ENCODE data around the gene TMEM89.

The TMEM89 gene, protein sequence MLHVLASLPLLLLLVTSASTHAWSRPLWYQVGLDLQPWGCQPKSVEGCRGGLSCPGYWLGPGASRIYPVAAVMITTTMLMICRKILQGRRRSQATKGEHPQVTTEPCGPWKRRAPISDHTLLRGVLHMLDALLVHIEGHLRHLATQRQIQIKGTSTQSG

DNA sequence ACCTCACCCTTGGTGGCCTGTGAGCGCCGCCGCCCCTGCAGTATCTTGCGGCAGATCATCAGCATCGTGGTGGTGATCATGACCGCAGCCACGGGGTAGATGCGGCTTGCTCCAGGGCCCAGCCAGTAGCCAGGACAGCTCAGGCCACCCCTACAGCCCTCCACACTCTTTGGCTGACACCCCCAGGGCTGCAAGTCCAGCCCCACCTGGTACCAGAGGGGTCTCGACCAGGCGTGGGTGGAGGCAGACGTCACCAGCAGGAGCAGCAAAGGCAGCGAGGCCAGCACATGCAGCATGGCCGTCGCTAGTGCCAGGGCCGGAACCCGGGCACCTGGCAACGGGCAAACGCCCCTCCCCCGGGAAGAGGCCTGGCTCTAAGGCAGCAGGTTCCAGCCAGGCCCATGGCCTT, at the start of gene TMEM89:
TMEM89 (minus strand) TSS at position 309 of the 409 bp plus-strand sequence; CDS start at position 296, 13 bp downstream.
- H3K9me3 Mint-ChIP-seq, result peaks cover 17% of the 10 kb centered on the region
- peaks cover 13% of the 10 kb centered on the region for H3K36me3 Mint-ChIP-seq (ENCODE audit: low read depth)
- no peaks in the 10 kb centered on the region for H3K4me1 Mint-ChIP-seq
- no peak for ATAC-seq
- H3K4me3 Mint-ChIP-seq, result no peak within 1 kb of the TSS
- H3K27ac Mint-ChIP-seq, result no peak within 1 kb of the TSS
- no peak for DNase-seq
- no peaks in the 10 kb centered on the region for H3K27me3 Mint-ChIP-seq

DNA sequence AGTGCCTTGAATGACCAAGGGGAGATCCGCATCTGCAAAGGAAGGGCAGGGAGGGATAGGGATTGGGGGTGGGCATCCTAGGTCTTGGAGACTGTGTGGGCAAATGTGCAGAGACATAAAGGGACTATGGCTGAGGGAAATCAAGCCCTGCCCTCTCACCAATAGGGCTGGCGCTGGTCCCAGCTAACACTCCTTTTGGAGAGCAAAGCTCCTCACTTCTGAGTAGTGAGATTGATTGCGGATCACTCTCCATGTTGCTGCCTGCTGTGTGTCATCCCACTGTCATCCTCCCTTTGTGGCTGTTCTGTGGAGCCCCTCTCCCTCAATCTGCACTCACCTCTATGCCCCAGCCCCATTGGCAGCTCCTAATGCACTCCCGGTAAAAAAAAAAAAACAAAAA, 43.4 kb upstream of the TMEM89 start:
- ATAC-seq, result no peak
- Mint-ChIP-seq H3K9me3 (no peaks in the 10 kb centered on the region), H3K36me3 (ENCODE audit: low read depth) (peaks cover 9% of the 10 kb centered on the region), H3K4me1 (peaks cover 18% of the 10 kb centered on the region), H3K27me3 (peaks cover 22% of the 10 kb centered on the region), H3K27ac (no peak overlapping the region), H3K4me3 (no peak overlapping the region)
- no peak for DNase-seq

DNA sequence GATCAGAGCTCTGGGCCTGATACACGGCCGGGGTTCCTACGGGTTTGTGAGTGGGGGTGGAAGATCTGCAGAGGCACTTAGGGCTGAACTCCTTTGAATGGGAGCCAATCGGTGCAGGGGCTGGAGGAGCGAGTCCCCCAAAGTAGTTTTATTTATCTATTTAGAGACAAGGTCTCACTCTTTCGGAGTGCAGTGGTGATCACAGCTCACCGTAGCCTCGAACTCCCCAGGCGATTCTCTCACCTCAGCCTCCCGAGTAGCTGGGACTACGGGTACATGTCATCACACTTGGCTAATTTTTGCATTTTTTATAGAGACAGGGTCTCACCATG, 42.7 kb upstream of the TMEM89 start:
- H3K27ac Mint-ChIP-seq, result peak overlapping the region; percentile 83

DNA sequence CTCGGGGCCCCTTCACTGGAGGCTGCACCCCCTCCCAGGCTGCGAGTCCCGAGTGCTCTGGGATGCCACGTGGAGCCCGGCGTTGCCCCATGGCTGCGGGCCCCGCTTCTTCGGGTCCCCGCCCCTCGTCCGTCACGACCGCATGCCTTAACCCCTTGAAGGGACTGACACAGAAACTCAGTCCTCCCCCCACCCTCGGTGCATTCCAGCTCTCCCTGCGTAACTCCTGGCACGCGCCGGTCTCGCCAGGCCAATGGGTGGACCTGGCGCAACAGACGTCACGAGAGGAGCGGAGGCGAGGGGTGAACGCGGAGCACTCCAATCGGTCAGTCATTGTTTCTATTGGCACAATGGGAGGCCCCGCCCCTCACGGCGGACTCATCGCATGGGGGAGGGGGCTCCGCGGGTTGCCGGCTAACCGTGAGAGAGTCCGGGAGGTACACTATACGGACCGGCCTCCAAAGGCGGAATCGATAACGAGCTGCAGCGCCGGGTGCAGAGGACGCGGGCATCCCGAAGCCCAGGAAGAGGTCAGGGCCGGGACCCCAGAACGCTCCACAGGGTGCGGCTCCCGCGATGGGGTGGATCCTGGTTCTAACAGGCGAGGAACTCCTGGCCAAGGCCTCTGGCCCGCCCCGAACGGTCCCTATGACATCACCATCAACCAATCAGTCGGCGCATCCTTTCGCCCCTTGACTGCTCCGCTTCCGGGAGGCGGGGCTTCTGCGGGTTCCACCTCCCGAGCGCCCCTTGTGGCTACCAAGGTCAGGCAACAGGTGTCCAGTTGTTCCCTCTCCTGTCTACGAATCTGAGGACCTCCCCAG, 42.1 kb upstream of the TMEM89 start:
- Mint-ChIP-seq H3K4me3 (peak overlapping the region; percentile 85), H3K9me3 (no peaks in the 10 kb centered on the region), H3K4me1 (peaks cover 18% of the 10 kb centered on the region), H3K27me3 (peaks cover 30% of the 10 kb centered on the region), H3K36me3 (ENCODE audit: low read depth) (peaks cover 7% of the 10 kb centered on the region), H3K27ac (peak overlapping the region; percentile 83)
- peak; percentile 95 for DNase-seq
- ATAC-seq, result peak; percentile 92

More for the DNA sequence above, 42.7 kb upstream of the TMEM89 start:
- Mint-ChIP-seq H3K4me3 (peak overlapping the region; percentile 85), H3K27me3 (peaks cover 25% of the 10 kb centered on the region), H3K36me3 (ENCODE audit: low read depth) (peaks cover 7% of the 10 kb centered on the region), H3K4me1 (peaks cover 18% of the 10 kb centered on the region), H3K9me3 (no peaks in the 10 kb centered on the region)
- no peak for ATAC-seq
- no peak for DNase-seq

DNA sequence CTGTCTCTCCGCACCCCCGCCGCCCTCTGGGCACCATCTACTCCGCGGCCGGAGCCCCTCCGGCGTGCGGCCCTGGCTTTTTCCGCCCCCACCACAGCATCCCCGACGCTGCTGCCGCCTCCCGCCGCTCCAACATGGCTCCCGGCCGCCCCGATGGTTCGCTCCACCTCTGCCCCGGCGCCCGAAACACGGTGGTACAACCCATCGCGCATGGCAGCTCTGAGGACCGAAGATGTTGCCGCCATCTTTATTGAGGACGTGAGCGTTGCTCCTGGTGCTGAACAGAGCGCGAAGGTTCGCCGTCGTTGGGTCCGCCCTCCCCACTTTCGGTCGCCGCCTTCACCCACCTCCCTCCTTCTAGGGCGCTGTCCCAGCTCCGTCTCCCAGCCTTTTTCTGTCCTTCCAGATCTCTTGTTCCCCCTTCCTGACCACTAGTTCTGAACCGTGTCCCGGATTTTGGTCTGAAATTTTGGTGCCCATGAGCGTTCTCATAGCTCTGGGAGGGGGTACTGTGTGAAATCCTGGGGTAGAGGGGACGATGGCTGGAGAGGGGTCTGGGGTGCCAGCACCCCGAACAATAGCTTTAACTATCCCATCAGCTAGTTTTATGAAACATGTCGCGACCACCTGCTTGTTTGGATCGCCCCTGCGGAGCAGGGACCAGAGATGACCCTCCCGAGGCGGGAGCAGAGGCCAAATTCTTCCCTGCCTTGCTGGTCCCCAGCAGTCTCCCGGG, 41.4 kb upstream of the TMEM89 start, which contains the start of gene CELSR3:
CELSR3 (minus strand) TSS at position 134 of the 736 bp plus-strand sequence. CDS start 252 bp downstream, outside the sequence.
- DNase-seq, result peak; percentile 68
- Mint-ChIP-seq H3K27me3 (peaks cover 30% of the 10 kb centered on the region), H3K4me1 (peaks cover 18% of the 10 kb centered on the region), H3K4me3 (peak within 1 kb of the TSS; percentile 85), H3K36me3 (ENCODE audit: low read depth) (peaks cover 3% of the 10 kb centered on the region), H3K27ac (peak within 1 kb of the TSS; percentile 83), H3K9me3 (no peaks in the 10 kb centered on the region)
- ATAC-seq, result peak; percentile 29

DNA sequence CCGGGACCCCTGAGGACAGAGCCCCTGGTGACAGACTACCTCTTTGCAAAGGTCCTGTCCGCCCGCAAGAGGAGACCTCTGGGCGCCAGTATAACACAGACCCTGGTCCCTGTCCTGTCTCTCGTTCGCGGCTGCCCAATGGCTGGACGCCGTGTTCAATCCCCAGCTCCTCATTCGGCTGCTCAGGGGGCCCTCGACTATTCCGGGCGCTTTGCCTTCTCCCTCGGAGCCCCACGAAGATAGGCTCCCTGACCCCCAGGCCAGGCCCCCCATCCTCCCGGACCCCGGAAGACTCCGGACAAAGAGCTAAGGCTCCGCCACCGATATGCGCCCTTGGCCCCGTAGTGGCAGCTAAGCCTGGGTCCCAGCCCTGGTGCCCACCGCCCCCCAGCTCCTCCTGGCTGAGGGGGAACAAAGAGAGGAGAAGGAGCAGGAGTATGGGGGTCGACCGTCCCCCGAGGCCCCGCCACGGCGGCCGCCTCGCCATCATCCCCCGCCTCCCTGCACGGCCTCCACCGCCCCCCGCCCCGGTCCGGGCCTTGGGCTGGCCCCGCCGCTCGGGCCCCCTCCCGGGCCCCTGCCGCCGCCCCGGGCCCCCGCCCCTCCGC, 40.7 kb upstream of the TMEM89 start:
- peaks cover 30% of the 10 kb centered on the region for H3K27me3 Mint-ChIP-seq
- H3K27ac Mint-ChIP-seq, result no peak overlapping the region
- ATAC-seq (no peak), DNase-seq (no peak)
- no peaks in the 10 kb centered on the region for H3K9me3 Mint-ChIP-seq
- H3K4me3 Mint-ChIP-seq, result peak overlapping the region; percentile 54
- peaks cover 3% of the 10 kb centered on the region for H3K36me3 Mint-ChIP-seq (ENCODE audit: low read depth)
- peaks cover 23% of the 10 kb centered on the region for H3K4me1 Mint-ChIP-seq

DNA sequence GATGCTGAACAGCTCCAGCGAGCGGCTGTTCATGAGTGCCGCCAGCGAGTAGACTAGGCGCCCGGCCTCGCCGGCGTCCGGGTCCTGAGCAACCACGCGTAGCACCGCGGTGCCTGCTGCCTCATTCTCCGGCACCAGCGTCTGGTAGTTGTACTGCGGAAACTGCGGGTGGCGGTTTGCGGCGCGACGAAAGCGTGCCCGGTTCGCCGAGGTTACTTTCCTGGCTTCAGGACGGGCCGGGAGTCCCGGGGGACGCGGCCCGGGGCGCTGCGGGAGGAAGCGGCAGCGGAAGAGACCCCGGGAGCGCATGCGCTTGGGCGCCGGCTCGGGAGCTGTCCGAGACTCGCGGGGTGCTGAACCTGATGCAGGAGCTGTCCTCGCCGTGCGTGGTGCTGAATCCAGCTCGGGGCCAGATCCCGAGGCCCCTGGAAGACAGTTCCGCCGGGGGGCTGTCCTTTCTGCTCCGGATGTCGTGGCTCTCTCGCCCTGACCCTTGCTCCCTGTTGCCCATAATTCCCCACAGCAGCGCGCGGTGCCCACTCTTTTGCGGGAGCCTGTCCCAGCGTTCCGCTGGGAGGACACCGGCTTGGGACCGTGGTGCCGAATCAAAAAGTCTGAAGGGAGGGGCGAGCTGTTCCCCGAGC, 40.1 kb upstream of the TMEM89 start:
- Mint-ChIP-seq H3K36me3 (ENCODE audit: low read depth) (peaks cover 3% of the 10 kb centered on the region), H3K9me3 (no peaks in the 10 kb centered on the region), H3K27me3 (peaks cover 30% of the 10 kb centered on the region), H3K4me1 (peaks cover 28% of the 10 kb centered on the region), H3K27ac (no peak overlapping the region), H3K4me3 (peak overlapping the region; percentile 54)
- ATAC-seq (no peak), DNase-seq (peak; percentile 79)

DNA sequence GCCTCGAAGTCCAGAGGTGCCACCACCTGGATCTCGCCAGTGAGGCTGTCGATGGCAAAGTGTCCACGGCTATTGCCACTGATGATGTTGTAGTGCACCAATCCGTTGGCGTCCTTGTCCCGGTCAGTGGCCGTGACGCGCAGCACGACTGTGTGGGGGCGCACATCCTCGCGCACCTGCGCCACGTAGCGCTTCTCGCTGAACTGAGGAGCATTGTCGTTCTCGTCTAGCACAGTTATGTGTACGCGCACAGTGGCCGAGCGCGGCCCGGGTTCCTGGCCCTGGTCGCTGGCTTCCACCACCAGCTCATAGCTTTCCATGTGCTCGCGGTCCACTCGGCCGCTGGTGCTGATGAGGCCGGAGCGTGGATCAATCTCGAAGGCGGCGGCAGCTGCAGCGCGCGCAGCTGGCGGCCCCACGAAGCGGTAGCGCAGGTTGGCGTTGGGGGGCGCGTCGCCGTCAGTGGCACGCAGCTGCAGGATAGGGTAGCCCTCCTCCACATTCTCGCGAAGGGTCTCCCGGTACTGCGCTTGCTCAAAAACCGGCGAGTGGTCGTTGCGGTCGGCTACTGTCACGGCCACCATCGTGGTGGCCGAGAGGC, 39.3 kb upstream of the TMEM89 start:
- Mint-ChIP-seq H3K36me3 (ENCODE audit: low read depth) (peaks cover 3% of the 10 kb centered on the region), H3K4me1 (peaks cover 31% of the 10 kb centered on the region), H3K4me3 (no peak overlapping the region), H3K27me3 (peaks cover 30% of the 10 kb centered on the region), H3K27ac (no peak overlapping the region), H3K9me3 (no peaks in the 10 kb centered on the region)
- ATAC-seq (no peak), DNase-seq (no peak)

DNA sequence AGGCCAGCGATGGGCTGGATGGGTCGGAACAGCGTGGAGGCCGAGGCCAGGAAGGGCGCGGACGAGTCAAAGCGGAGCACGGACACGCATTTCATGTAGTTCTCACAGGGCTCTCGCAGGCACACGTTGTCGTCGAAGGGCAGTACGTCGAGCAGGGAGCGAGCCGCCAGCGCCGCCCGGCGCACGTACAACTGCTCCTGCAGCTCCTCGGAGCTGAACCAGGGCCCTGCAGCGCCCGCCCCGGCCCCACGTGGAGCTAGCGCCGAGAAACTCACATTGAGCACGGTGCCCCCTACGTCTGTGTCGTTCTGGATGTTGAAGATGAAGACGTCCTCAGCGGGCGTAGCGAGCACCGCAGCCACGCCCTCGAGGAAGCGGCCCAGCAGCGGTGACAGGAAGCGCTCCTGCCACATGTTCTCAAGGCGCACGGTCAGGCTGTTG, 35.3 kb upstream of the TMEM89 start:
- peak; percentile 40 for DNase-seq
- ATAC-seq, result no peak
- Mint-ChIP-seq H3K27me3 (peaks cover 15% of the 10 kb centered on the region), H3K27ac (peak overlapping the region; percentile 75), H3K4me3 (peak overlapping the region; percentile 73), H3K4me1 (peaks cover 24% of the 10 kb centered on the region), H3K9me3 (no peaks in the 10 kb centered on the region), H3K36me3 (ENCODE audit: low read depth) (peaks cover 3% of the 10 kb centered on the region)

DNA sequence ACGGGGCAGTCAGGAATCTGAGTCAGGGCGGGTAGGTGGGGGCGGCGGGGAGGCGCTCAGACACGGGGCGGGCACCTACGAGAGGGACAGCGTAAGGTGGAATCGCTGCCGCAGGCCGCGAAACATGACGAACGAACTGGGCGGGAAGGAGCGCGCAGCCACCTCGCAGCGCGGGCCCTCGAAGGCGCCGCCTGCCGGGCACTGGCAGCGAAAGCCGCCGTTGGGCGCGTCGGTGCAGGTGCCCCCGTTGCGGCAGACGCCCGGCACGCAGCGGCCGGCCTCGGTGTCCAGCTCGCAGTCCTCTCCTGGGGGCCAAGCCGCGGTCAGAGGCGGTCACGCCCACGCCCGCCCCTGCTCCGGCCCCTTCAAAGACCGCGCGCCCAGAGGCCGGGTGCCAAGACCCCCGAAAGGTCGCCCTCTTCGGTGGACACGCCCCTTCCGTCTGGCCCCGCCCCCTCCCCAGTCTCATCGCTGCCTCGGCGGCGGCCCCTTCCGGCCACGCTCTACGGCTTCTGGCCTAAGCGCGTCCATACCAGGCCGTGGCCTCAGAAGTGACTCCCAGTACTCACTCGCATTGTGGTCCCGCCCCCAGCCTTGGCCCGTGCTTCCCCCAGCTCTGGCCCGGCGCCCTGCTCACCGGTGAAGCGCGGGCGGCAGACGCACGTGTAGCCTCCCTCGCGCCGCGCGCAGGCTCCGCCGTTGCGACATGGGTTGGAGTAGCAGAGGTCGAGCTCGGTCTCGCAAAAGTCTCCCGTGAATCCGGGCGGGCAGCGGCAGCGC, 34.7 kb upstream of the TMEM89 start:
- DNase-seq (peak; percentile 85), ATAC-seq (peak; percentile 81)
- no peaks in the 10 kb centered on the region for H3K9me3 Mint-ChIP-seq
- peaks cover 3% of the 10 kb centered on the region for H3K36me3 Mint-ChIP-seq (ENCODE audit: low read depth)
- peak overlapping the region; percentile 77 for H3K4me3 Mint-ChIP-seq
- peaks cover 21% of the 10 kb centered on the region for H3K4me1 Mint-ChIP-seq
- peaks cover 13% of the 10 kb centered on the region for H3K27me3 Mint-ChIP-seq
- peak overlapping the region; percentile 82 for H3K27ac Mint-ChIP-seq

DNA sequence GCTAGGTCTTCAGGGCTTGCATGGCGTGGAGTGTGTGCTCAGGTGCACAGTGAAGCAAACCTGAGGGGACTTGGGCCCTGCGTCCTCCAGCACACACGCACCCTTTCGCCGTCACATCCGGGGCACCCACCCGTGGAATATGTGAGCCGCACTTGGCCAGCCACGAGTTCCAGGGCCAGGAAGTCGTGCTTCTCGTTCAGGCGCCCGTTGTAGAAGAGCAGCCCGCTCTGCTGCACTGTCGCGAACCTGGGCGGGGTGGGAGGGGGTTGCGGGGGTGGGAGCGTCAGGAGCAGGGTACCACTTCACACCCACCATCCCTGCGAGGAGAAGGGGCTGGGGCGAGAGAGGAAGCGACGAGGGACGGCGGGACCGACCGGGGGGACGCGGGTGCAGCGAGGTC, 34.0 kb upstream of the TMEM89 start:
- peak; percentile 38 for ATAC-seq
- DNase-seq, result peak; percentile 60

DNA sequence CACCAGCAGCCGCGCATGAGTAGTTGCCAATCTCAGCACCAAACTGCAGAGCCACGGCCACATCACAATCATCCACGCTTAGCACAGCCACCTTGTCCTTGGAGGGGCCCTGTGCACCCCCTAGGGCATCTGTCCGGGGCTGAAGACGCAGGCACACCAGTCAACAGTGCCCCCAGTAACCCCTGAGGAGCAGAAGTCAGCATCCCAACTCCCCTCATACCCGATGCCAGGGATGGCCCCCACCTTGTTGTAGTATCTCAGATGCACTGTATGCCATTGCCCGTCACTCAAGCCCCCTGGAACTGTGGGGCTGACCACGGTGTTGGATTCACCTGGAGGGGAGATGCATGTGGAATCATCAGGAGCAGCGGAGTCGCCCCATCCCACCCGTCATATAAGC, 33.5 kb upstream of the TMEM89 start:
- Mint-ChIP-seq H3K9me3 (no peaks in the 10 kb centered on the region), H3K36me3 (ENCODE audit: low read depth) (peaks cover 3% of the 10 kb centered on the region), H3K4me3 (peak overlapping the region; percentile 77), H3K27me3 (peaks cover 8% of the 10 kb centered on the region), H3K27ac (peak overlapping the region; percentile 82), H3K4me1 (peaks cover 21% of the 10 kb centered on the region)
- ATAC-seq, result no peak
- DNase-seq, result no peak

More for the DNA sequence above, 34.0 kb upstream of the TMEM89 start:
- Mint-ChIP-seq H3K36me3 (ENCODE audit: low read depth) (peaks cover 3% of the 10 kb centered on the region), H3K27ac (peak overlapping the region; percentile 82), H3K27me3 (peaks cover 10% of the 10 kb centered on the region), H3K4me1 (peaks cover 21% of the 10 kb centered on the region), H3K4me3 (peak overlapping the region; percentile 77), H3K9me3 (no peaks in the 10 kb centered on the region)
